ENCODE results near the gene MMP15.

- no peak for TF ChIP-seq CTCF (IDR thresholded peaks at IDR 0.05)
- no peak for TF ChIP-seq POLR2A (IDR thresholded peaks at IDR 0.05)
Observed at GRCh38 chr16:58042886-58043515, 17.4 kb downstream of the MMP15 start.

Data from Peyer's patch (tissue), 4 donors.